HG02610 (cell line): ENCODE measurements around the gene CACYBP.

Source experiments
- ATAC-seq: cut with Tn5 transposase; IDR thresholded peaks from one replicate; pipeline ENCODE4 v1.9.1; 2021; ENCODE audit warnings: mild to moderate bottlenecking, moderate library complexity; ENCODE audit not compliant: unreplicated experiment

CACYBP gene

GRCh38 chr1:174971902-174972301 lies 27.8 kb upstream of the CACYBP start:
- ATAC-seq = no peak

- ATAC-seq = no peak
Observed at GRCh38 chr1:174974711-174975119, 25.0 kb upstream of the CACYBP start.

- no peak for ATAC-seq
Observed at GRCh38 chr1:174975764-174976163, 24.0 kb upstream of the CACYBP start.

GRCh38 chr1:174976436-174977108 lies 23.2 kb upstream of the CACYBP start:
- ATAC-seq = no peak

- no peak for ATAC-seq
Observed at GRCh38 chr1:174982971-174983689, 16.6 kb upstream of the CACYBP start.

- no peak for ATAC-seq
Observed at GRCh38 chr1:174984952-174985351, 14.8 kb upstream of the CACYBP start.

GRCh38 chr1:174988539-174988938 lies 11.2 kb upstream of the CACYBP start:
- ATAC-seq = no peak

- ATAC-seq = no peak
Observed at GRCh38 chr1:174988986-174989385, 10.8 kb upstream of the CACYBP start.

- ATAC-seq = no peak
Observed at GRCh38 chr1:174989536-174990220, 10.1 kb upstream of the CACYBP start.

GRCh38 chr1:174990382-174990999 lies 9.3 kb upstream of the CACYBP start:
- ATAC-seq = no peak

- no peak for ATAC-seq
Observed at GRCh38 chr1:174991473-174991872, 8.3 kb upstream of the CACYBP start.

GRCh38 chr1:174995121-174995520 lies 4.6 kb upstream of the CACYBP start:
- ATAC-seq = no peak

GRCh38 chr1:174995916-174996315 lies 3.8 kb upstream of the CACYBP start:
- ATAC-seq = no peak

GRCh38 chr1:174996476-174996875 lies 3.3 kb upstream of the CACYBP start:
- ATAC-seq = no peak

GRCh38 chr1:174997041-174997440 lies 2.7 kb upstream of the CACYBP start:
- ATAC-seq = no peak

- no peak for ATAC-seq
Observed at GRCh38 chr1:174998569-174999215, 1.1 kb upstream of the CACYBP start.

GRCh38 chr1:174999216-174999935 lies 371 bp upstream of the CACYBP start:
- ATAC-seq = peak; percentile 78

- ATAC-seq = no peak
Observed at GRCh38 chr1:175000697-175001187, 995 bp downstream of the CACYBP start.

- no peak for ATAC-seq
Observed at GRCh38 chr1:175002910-175003517, 3.3 kb downstream of the CACYBP start.

GRCh38 chr1:175003521-175003920 lies 3.8 kb downstream of the CACYBP start:
- no peak for ATAC-seq
